DMS53 treated with DMSO at 0.1 percent for 48 hours (cell line): Measurements from ENCODE around the gene COX20.

ENCODE experiments used
- DNase-seq: peaks from one replicate; lab custom pipeline; 2025; ENCODE audit not compliant: unreplicated experiment; lab: John Stamatoyannopoulos, UW

Gene COX20

GRCh38 chr1:244869950-244870349 lies 34.5 kb downstream of the COX20 start:
- DNase-seq: no peak

GRCh38 chr1:244874974-244875579 lies 39.6 kb downstream of the COX20 start:
- no peak for DNase-seq

- DNase-seq: no peak
Observed at GRCh38 chr1:244876228-244876910, 40.9 kb downstream of the COX20 start.

GRCh38 chr1:244878681-244879080 lies 43.2 kb downstream of the COX20 start:
- no peak for DNase-seq

- no peak for DNase-seq
Observed at GRCh38 chr1:244881552-244882280, 46.3 kb downstream of the COX20 start.

- no peak for DNase-seq
Observed at GRCh38 chr1:244887281-244887680, 51.8 kb downstream of the COX20 start.

GRCh38 chr1:244893836-244894235 lies 58.4 kb downstream of the COX20 start:
- DNase-seq: no peak
